Activated gamma-delta T cell treated with anti-CD3 and anti-CD28 coated beads, Interleukin-2, amount 50 U/mL, for 16 hours (primary cell): ENCODE data around the gene ATP2C2.
"Not testable (repeated sequence)": the region's sequence is repeated elsewhere in the genome, so short reads cannot be mapped to it uniquely, and the experiment has no call there.

Experiments
- DNase-seq: peaks from one replicate; pipeline ENCODE4 v3.0.0-alpha.2; 2020; ENCODE audit warnings: low read depth

ATP2C2 gene

GRCh38 chr16:84396537-84397008 is 28.2 kb downstream of the ATP2C2 start:
- no peak for DNase-seq

DNA sequence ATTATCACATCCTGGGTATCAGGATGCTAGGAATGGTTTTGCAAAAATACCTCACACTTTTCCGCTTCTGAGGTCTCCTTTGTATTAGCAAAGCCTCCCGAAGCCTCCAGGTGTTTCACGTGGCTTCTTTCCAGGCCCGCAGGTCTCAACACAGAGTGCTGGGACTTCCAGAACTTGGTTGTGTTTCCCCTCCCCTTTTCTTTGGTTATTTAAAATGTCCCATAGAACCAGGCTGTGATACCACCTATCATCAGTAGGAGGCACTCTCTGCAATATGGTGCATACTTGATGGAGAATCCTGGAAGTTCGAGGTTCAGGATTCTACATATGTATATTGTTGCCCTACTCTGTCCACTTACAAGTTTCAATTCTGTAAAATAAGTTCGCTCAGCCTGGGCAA is 28.8 kb downstream of the ATP2C2 start:
- no peak for DNase-seq

DNA sequence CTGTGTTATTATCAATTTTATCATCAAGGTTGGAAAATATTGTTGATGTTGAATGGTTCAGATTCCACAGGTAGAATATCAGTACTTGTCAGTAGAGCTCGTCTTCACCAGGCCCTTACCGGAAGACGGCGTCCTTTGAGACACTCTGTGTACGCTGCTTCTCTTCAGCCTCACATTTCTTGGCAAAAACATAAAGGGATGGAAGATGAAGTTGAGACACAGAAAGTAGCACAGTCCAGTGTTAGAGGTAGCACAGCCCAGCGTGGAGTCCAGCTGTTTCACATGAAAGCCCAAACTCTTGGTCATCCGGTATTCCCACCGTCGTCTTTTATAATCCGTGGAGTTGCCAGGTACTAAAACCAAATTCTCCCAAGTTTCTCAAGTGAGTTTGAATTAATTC is 30.4 kb downstream of the ATP2C2 start:
- DNase-seq, result no peak

GRCh38 chr16:84399912-84400311 is 31.6 kb downstream of the ATP2C2 start:
- not testable (repeated sequence) for DNase-seq

DNA sequence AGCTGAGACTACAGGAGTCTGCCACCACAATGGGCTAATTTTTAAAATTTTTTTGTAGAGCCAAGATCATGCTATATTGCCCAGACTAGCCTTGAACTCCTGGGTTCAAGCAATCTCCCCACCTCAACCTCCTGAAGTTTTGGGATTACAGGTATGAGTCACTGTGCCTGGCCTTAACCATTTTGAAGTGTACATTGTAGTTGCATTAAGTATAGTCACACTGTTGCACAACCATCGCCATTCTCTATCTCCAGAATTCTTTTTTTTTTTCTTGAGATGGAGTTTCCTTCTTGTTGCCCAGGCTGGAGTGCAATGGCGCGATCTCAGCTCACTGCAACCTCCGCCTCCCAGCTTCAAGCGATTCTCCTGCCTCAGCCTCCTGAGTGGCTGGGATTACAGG is 35.1 kb downstream of the ATP2C2 start:
- not testable (repeated sequence) for DNase-seq

- no peak for DNase-seq
Observed at GRCh38 chr16:84404324-84404723, 36.0 kb downstream of the ATP2C2 start.

DNA sequence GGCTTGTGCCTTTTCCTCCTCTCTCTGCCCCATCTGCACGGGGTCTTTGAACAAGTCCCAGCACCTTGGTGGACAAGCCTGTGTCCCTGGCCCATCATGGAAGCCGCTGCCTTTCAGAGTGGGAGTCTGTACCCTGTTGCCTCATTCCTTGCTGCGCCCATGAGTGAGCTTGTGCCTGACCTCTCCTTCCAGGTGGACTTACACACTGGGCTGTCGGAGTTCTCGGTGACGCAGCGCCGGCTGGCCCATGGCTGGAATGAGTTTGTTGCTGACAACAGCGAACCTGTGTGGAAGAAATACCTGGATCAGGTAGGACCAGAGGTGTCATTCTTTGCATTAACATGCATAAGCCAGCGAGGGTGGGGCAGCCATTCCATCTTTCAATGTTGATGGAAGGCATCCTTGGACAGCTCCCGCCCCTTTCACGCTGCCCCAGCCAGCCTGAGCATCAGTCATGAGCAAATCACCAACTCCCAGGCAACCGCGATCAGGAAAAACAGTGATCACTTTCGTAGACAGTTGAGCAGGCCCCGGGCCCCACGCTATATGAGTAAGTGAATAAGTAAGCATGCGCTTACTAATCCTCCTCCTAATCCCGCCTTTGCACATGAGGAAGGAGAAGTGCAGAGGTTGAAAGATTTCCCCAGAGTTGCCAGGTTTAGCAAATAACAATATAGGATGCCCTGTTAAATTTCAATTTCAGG is 36.8 kb downstream of the ATP2C2 start:
- no peak for DNase-seq

GRCh38 chr16:84406006-84406963 is 37.9 kb downstream of the ATP2C2 start:
- DNase-seq, result no peak

- no peak for DNase-seq
Observed at GRCh38 chr16:84407588-84408313, 39.4 kb downstream of the ATP2C2 start.

GRCh38 chr16:84408314-84408690 is 40.0 kb downstream of the ATP2C2 start:
- no peak for DNase-seq

GRCh38 chr16:84408856-84409255 is 40.5 kb downstream of the ATP2C2 start:
- no peak for DNase-seq

- no peak for DNase-seq
Observed at GRCh38 chr16:84410361-84411138, 42.2 kb downstream of the ATP2C2 start.

DNA sequence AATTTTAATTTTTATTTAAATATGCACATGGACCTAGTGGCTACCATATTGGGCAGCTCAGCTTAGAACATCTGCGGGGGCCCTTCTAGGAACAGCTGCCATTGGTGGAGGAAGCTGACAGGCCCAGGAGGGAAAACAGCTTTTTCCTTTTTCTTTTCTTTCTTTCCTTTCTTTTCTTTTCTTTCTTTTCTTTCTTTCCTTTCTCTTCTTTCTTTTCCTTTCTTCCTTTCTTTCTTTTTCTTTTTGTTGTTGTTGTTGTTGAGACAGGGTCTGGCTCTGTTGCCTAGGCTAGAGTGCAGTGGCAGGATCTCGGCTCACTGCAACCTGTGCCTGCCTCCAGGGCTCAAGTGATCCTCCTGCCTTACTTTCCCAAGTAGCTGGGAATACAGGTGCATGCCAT is 43.4 kb downstream of the ATP2C2 start:
- no peak for DNase-seq

DNA sequence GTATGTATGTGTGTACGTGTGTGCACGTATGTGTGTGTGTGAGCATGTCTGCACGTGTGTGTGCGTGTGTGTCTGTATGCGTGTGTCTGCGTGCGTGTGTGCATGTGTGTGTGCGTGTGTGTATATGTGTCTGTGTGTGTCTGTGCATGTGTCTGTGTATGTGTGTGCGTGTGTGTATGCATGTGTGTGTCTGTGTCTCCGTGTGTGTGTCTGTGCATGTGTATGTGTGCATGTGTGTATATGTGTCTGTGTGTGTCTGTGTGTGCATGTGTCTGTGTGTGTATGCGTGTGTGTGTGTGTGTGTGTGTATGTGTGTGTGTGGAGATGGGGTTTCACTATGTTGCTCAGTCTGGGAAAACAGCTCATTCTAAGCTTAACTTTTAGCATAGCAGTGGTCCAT is 43.9 kb downstream of the ATP2C2 start:
- DNase-seq, result no peak

DNA sequence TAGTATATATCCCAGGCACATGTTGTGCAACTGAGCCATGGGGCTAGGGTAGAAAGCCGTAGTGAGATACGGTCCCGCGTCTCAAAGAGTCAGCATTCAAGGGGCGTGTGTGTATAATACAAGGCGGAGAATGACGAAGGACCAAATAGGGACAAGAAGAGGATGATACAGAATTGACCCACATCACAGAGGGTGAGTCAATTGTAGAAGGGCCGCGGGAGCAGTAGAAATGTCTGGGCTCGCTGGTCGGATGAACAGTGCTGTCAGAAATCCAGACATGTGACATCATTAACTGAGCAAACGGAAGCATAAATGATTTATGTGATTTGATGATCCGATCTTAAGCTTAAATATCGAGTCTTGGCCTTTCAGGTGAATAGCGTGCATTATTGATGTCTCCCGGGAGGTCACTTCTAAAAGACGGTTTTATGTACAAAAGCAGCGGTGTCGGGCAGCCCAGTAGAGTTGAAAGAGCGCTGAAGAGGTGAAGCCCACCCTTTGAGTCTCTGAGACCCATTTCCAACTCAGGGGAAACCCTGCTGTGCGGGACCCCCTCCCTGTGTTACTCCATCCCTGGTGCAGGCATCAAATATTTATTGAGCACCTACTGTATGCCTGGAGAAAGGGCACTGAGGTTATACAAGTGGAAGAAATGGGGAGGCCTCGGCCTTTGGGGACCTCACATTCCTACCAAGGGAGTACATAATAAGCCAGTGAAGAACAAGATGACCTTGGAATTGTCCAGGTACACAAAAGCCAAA is 45.1 kb downstream of the ATP2C2 start:
- DNase-seq, result no peak

- no peak for DNase-seq
Observed at GRCh38 chr16:84414789-84415326, 46.5 kb downstream of the ATP2C2 start.

DNA sequence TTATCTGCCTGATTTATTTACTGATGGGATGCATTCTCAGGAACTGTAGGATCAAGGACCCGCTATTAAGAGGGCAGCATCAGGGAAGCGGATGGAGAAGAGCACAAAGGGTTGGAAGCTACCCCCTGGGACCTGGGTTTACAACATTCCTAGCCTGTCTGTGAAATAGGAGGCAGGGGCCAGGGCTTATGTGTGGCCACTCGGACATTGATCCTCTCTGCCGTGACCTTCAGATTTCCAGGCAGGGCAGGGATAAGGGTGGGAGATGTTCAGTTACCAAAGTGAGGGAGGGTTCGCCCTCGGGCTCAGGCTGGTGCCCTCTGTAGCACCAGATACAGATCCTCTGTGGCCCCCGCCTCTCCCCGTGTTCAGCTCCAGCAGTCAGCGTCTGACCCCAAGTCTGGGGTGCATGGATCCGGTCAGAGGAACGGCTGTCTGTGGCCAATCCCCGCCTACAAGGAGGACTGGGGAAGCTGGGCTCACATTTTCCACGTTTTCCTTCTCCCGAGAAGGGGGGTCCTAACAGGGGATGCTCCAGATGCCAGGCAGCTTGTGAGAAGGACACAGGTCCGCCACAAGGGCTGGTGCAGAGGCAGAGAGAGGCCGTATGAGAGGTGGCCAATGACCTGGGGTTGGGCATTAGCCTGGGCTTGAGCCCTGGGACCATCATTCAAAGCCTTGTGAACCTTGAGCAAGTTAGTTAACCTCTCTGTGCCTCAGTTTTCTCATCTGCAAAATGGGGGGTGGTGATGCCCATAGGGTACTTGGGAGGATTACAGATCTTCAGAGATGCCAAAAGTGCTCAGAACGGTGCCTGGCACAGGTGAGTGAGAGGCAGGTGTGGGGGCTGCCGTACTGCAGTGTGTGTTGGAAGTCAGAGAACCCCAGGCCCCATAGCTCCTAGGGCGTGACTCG is 48.3 kb downstream of the ATP2C2 start:
- DNase-seq, result no peak

DNA sequence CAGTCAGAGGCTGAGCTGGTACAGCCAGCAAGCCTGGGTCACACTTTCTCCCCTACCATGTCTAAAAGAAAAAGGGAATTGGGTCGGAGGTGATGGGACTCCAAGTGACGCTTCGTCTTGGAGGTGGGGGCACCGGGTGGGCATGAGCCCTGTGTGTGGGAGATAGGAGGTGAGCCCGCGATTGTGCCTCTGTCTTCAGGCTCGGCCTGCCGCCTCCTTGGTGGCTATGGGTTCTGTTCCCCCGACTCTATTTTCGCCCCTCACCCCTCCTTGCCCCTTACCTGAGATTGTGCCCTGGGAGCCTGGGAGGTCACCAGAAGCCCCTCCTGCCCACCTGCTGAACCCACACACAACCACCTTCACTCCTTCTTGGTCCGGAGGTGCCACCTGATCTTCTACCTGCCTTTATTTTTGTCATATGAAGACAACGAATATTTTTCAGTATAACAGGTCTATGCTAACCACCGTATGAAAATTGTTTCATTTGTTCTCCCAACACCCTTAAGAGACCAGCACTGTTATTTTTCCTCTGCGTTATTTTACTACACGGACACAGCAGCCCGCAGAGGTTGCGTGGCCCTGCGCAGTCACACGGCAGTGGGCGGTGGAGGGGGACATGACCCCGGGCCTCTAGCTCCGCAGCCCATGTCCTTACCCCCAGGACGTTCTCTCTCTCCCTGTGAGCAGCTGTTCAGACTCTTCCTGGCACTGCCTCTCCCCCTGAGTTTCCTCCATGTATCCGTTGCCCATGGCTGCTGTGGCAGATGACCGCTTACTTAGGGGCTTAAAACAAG is 49.9 kb downstream of the ATP2C2 start:
- no peak for DNase-seq

- DNase-seq, result no peak
Observed at GRCh38 chr16:84419730-84420129, 51.4 kb downstream of the ATP2C2 start.
